Sigmoid colon (tissue), 7 donors: Measurements from ENCODE around the gene PDZRN4. TPM values are rescaled to one million over a fixed set of nuclear protein-coding genes. Genes with fewer than 3 reads are reported as not detected.

Experiments
- DNase-seq: peaks from one replicate; pipeline ENCODE4 v3.0.0-alpha.2; 2019
- H3K27ac ChIP-seq, 4 donors: fragments of 200-600 bp; sonication (generic); one replicate each; pipeline ENCODE4 v1.5.1; 2016 to 2019; ENCODE audit warnings: mild to moderate bottlenecking in 1 of 4
- H3K27me3 ChIP-seq, 3 donors: fragments of 200-600 bp; sonication (generic); one replicate each; pipeline ENCODE4 v1.5.1; 2019; ENCODE audit warnings: mild to moderate bottlenecking in 1 of 3
- H3K36me3 ChIP-seq, 4 donors: fragments of 200-600 bp; sonication (generic); one replicate each; pipeline ENCODE4 v1.5.1; 2016 to 2019
- H3K4me1 ChIP-seq, 4 donors: fragments of 200-600 bp; sonication (generic); one replicate each; pipeline ENCODE4 v1.5.1; 2017 to 2019
- H3K4me3 ChIP-seq, 4 donors: fragments of 200-600 bp; sonication (generic); one replicate each; pipeline ENCODE4 v1.5.1; 2017 to 2019; ENCODE audit warnings: mild to moderate bottlenecking in 2 of 4, moderate library complexity in 1 of 4
- H3K9me3 ChIP-seq, 4 donors: fragments of 200-600 bp in 3 of 4; sonication (generic) in 3 of 4; one replicate each; pipeline versions ENCODE4 v1.5.1 to v1.6.1; 2013 to 2019
- CTCF ChIP-seq, 4 experiments: fragments of 450-650 bp in 3 of 4; fragments of 200-600 bp in 1 of 4; IDR thresholded peaks; one replicate each; pipeline ENCODE4 v1.5.1; 2016 to 2019; ENCODE audit warnings: antibody characterized with exemption in 4 of 4, mild to moderate bottlenecking in 3 of 4, moderate library complexity in 2 of 4
- EP300 ChIP-seq, 4 donors: sonication (generic); formaldehyde crosslinking; IDR thresholded peaks; one replicate each; pipeline ENCODE4 v1.6.1; 2017; ENCODE audit warnings: antibody characterized with exemption in 4 of 4
- POLR2A ChIP-seq, 2 donors: fragments of 450-650 bp; IDR thresholded peaks; one replicate each; pipeline ENCODE4 v1.6.1; 2016; ENCODE audit warnings: antibody characterized with exemption in 2 of 2, mild to moderate bottlenecking in 2 of 2, moderate library complexity in 2 of 2
- POLR2AphosphoS5 ChIP-seq, 4 donors: sonication (generic); formaldehyde crosslinking; IDR thresholded peaks; one replicate each; pipeline ENCODE4 v1.6.1; 2017; ENCODE audit warnings: antibody characterized with exemption in 4 of 4
- WGBS, 2 donors: extraction: QIAGEN DNeasy Blood & Tissue Kit; methylation state at CpG; one replicate each; pipeline ENCODE4 v1.1.7; 2013; 5-methylcytosine and 5-hydroxymethylcytosine counted together
- intact Hi-C: fragments of 100-400 bp; cut with DNase I; formaldehyde crosslinking; loops from one replicate; pipeline ENCODE4 v1.15.1; 2023
- polyA plus RNA-seq, 3 donors: library from polyadenylated mRNA; stranded (reverse); fragments of 200-250 nt; gene quantifications; one replicate each; pipeline ENCODE4 v1.2.3, GENCODE V29; 2013
- total RNA-seq, 4 donors: library from RNA; depleted of rRNA; stranded (reverse); fragments of >200 nt; gene quantifications; one replicate each; pipeline ENCODE4 v1.1.0, GENCODE V29; 2016
- donor health status: healthy with polysubstance abuse.
- donor health status: Bipolar disorder and iron deficiency.
- donor health status: healthy.

PDZRN4 gene
- 10 to 100 TPM; 71.5 to 98.1 (median 87.7) TPM for total RNA-seq
- polyA plus RNA-seq: 1 to 10 TPM in 2 of 3 donors, under 1 TPM in 1; 0.23 to 1.8 (median 1.7) TPM

GRCh38 chr12:41188058-41188840 lies at the start of gene PDZRN4:
Gene PDZRN4, plus strand, starts transcription at chr12:41188320.
- H3K9me3 ChIP-seq: no peaks in the 10 kb centered on the region
- DNase-seq: peak; percentile 79
- H3K4me1 ChIP-seq: peaks cover 0 to 59% (median 35%) of the 10 kb centered on the region in 4 donors
- no peaks in the 10 kb centered on the region for H3K27me3 ChIP-seq
- no peaks in the 10 kb centered on the region for H3K36me3 ChIP-seq
- peak within 1 kb of the TSS; percentile 55 to 71 (median 62) for H3K4me3 ChIP-seq
- intact Hi-C loops: loop anchor here (5.0 to 10.0 kb wide), 6 partner anchors 81 to 834 kb away; no protein-coding TSS in a partner anchor
- WGBS, 2 donors: 6 to 10% methylated on average over 67 of the region's 67 CpGs
- peak in 3 of 4 donors; percentile 39 to 66 (median 65) for TF ChIP-seq POLR2AphosphoS5 (IDR thresholded peaks at IDR 0.05)
- no peak for TF ChIP-seq CTCF (IDR thresholded peaks at IDR 0.05)
- no peak for TF ChIP-seq POLR2A (IDR thresholded peaks at IDR 0.05)
- TF ChIP-seq EP300 (IDR thresholded peaks at IDR 0.05): peak in 1 of 4 donors; percentile 51
- peak within 1 kb of the TSS; percentile 89 to 95 (median 91) for H3K27ac ChIP-seq

- TF ChIP-seq CTCF (IDR thresholded peaks at IDR 0.05) (no peak), POLR2AphosphoS5 (IDR thresholded peaks at IDR 0.05) (no peak), POLR2A (IDR thresholded peaks at IDR 0.05) (no peak), EP300 (IDR thresholded peaks at IDR 0.05) (no peak)
These were observed 48.0 kb upstream of the PDZRN4 start for GRCh38 chr12:41140117-41140516.

GRCh38 chr12:41141104-41141503 lies 47.0 kb upstream of the PDZRN4 start:
- WGBS, 2 donors: 61 to 68% methylated on average over 2 of the region's 2 CpGs

More at GRCh38 chr12:41140117-41140516, 48.0 kb upstream of the PDZRN4 start:
- intact Hi-C loops: no loop called here
- Histone ChIP-seq H3K9me3 (no peaks in the 10 kb centered on the region), H3K27me3 (no peaks in the 10 kb centered on the region), H3K4me1 (peaks cover 0 to 26% (median 25%) of the 10 kb centered on the region in 4 donors), H3K4me3 (no peak overlapping the region), H3K36me3 (no peaks in the 10 kb centered on the region), H3K27ac (peak overlapping the region in 3 of 4 donors; percentile 10 to 59 (median 52))
- no peak for DNase-seq

GRCh38 chr12:41142376-41142775 lies 45.7 kb upstream of the PDZRN4 start:
- no peaks in the 10 kb centered on the region for H3K9me3 ChIP-seq
- TF ChIP-seq CTCF (IDR thresholded peaks at IDR 0.05) (no peak), POLR2AphosphoS5 (IDR thresholded peaks at IDR 0.05) (no peak), POLR2A (IDR thresholded peaks at IDR 0.05) (no peak), EP300 (IDR thresholded peaks at IDR 0.05) (no peak)
- H3K36me3 ChIP-seq: no peaks in the 10 kb centered on the region
- no peaks in the 10 kb centered on the region for H3K27me3 ChIP-seq
- H3K27ac ChIP-seq: no peak overlapping the region
- no peak overlapping the region for H3K4me3 ChIP-seq
- DNase-seq: no peak
- intact Hi-C loops: no loop called here
- peaks cover 0 to 26% (median 25%) of the 10 kb centered on the region in 4 donors for H3K4me1 ChIP-seq
- WGBS, 2 donors: 77 to 93% methylated on average over 1 of the region's 1 CpG

More at GRCh38 chr12:41141104-41141503, 47.0 kb upstream of the PDZRN4 start:
- intact Hi-C loops: no loop called here
- TF ChIP-seq CTCF (IDR thresholded peaks at IDR 0.05) (no peak), POLR2A (IDR thresholded peaks at IDR 0.05) (no peak), EP300 (IDR thresholded peaks at IDR 0.05) (no peak), POLR2AphosphoS5 (IDR thresholded peaks at IDR 0.05) (peak in 2 of 4 donors; percentile 30)
- Histone ChIP-seq H3K27me3 (no peaks in the 10 kb centered on the region), H3K4me1 (peaks cover 0 to 26% (median 25%) of the 10 kb centered on the region in 4 donors), H3K27ac (peak overlapping the region in 3 of 4 donors; percentile 10 to 59 (median 52)), H3K4me3 (no peak overlapping the region), H3K36me3 (no peaks in the 10 kb centered on the region), H3K9me3 (no peaks in the 10 kb centered on the region)
- no peak for DNase-seq
